NCI-H2107 treated with DMSO at 0.1 percent for 48 hours (cell line): ENCODE results near the gene TCP11.

Experiments used
- DNase-seq: peaks from one replicate; lab custom pipeline; 2025; ENCODE audit not compliant: unreplicated experiment; lab: John Stamatoyannopoulos, UW

The TCP11 gene

DNA sequence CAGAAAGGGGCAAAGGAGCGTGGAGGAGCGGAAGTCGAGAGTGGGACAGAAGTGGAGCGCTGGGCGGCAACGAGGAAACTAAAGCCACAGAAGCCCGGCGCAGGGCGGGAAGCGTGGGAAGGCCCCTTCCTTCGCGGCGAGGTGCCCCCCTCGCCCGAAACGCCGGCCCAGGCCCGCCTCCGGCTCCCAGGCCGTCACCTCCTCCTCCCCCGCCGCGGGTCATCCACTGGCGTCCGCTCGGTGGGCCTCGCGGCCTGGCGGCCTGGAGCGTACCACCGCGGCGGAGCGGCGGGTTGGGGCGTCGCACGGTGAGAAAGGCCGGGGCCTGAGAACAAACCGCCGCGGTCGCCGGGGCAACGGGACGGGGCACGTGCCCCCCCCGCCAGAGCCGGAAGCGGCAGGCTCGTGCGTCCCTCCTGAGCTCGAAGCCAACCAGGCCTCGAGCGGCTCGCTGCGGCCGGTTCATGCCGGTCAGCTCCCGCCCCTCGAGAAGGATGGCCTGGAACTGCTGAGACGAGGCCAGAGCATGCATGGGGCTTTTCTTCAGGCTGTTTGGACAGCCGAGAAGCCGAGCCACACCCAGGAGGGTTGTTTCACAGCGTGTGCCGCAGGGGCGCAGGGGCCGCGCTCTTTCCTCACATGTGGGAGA lies at the start of gene TCP11:
Gene TCP11, minus strand, starts transcription at position 333 of the 649 bp plus-strand sequence. CDS start 469 bp downstream, outside the sequence.
- DNase-seq: no peak

DNA sequence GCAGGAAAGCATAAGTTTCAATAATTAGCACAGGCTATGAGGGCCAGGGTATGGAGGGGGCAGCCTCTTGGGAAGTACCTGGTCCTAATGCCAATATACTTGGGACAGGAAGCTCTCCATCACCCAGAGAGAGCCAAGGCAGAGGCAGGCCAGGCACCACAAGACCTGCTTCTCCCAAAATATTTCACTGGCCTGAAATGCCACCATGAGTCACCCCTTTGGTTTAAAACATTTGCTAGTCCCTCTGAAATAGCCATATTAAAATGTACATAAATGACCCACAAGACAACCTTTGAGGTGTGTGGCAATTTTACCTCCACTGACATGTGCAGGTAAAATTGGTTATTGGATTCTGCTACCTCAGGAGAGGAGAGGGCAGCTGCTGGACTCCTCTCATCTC lies 49.2 kb upstream of the TCP11 start:
- DNase-seq: no peak

DNA sequence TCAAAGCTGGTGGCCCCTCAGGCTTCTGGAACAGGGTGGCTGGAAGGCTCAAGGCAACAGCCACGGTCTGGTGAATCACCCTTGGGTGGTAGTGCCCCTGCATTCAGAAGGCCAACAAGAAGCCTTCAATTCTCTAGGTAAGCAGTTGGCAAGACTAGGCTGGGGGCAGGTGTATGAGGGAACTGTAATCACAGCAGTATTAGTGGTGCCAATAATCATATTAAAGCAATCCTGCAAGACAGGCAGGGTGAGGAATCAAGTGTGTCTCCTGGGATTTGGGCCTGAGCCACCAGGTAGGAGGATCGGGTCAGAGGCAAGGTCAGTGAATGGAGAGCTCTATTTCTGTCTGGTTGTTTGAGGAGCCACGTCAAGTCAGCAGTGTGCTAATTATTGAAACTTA lies 47.7 kb upstream of the TCP11 start:
- no peak for DNase-seq

DNA sequence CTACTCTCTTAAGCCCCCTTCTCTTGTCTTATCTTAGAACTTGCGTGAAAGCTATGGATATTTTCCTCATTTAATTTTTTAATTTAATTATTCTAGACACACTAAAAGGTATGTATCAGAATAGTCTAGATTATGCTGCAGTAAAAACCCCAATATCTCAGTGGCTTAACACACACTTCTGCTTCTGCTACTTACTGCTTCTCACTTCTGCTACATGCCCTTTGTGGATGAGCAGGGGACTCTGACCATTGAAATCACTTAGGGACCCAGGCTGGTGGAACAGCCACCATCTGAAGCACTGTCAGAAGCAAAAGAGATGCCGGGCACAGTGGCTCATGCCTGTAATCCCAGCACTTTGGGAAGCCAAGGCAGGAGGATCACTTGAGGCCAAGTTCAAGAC lies 45.4 kb upstream of the TCP11 start:
- DNase-seq: no peak

DNA sequence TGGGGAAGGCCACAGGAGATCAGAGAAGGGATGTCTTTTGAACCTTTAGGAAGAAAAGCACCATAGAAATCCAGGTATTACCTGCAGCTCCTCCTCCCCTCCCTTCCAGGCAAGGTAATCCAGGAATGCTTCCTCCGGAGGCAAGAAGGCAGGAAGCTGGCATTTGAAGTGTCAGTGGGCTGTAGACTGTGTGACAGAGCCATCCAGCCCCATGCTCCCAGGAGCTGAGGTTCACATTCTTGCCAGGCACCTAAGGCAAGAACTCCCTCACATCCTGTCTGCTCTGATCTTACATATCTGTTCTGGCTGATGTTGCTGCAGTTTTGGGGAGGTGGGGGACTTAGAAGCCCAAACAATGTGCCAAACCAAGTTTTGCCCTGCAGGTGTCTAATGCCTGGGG lies 44.8 kb upstream of the TCP11 start:
- no peak for DNase-seq

DNA sequence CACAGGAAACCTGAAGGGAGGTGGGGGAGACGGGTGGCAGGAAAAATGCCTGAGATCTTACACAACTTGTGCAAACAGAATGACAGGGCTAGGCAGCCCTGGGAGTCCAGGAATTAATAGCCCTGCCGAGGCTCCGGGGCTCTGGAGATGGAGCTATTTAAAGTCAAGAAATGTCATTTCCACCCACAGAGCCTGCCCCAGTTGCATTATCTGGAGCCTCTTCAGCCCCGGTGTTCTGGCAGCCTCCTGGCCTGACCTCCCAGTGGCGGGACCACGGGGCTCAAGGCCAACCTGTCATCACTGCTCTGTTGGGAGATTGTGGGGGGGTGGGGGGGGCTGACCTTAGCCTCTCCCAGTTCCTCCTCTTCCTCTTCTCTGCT lies 44.2 kb upstream of the TCP11 start:
- DNase-seq: no peak

DNA sequence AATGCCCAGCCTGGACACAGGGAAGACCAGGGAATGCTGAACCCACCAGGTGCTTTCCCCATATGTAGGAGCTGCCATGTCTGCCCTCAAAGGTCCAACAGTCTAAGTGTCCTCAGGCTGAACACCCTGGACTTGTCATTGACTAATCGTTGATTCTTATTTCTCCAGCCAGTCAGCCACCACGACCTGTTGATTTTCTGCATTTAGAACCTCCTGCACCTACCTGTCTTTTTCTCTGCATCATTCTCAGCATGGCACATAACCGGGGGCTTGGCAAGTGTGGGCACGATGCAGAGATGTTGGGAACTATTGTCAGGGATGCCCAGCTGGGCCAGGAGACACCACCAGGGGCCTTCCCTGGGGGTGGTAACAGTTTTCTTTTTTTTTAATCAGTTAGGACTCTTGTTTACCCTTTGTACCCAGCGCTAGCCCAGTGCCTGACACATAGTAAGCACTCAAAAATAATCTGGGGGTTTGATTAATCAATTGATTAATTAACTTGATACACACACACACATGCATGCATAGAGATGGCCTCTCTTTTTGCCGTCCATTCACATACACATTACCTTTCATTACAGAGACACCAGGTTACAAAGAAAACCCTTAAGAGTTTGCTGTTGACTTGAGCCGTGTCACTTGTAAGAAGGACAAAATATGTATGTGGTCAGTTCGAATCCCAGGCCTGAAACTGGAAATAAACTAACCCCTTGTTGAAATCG lies 43.6 kb upstream of the TCP11 start:
- DNase-seq: no peak

DNA sequence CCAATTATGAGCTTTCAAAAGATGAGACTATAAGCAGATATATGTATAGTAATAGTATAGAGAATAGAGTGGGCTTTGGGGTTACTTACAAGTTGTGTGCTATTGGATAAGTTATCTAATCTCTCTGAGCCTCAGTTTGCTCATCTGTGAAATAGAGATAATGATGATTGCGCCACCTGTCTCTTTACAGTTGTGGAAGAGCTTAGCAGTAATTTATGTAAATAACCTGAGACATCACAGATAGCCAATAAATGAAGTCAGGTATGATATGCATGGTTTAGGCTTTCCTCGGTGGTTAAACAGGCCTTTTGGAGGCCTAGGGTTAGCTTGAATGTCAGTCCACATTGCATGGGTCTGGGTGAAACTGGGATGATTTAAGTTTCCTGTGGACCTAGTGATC lies 42.8 kb upstream of the TCP11 start:
- DNase-seq: no peak

DNA sequence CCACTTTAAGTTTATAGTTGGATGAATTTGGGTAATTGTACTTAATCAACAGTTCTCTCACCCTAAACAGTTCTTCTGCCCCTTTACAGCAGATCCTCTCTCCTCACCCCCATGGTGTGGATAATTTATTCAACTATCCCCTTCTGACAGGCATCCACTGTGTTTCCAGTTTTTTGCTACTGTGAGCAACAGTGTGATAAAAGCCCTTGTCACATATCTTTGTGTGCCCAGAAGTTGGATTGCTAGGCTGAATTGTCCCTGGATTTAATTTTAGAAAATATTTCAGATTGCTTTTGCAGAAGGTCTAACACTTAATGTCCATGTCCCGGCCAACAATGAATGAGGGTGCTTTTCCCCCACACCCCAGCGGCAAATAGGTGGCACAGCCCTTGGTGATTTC lies 42.1 kb upstream of the TCP11 start:
- DNase-seq: no peak

DNA sequence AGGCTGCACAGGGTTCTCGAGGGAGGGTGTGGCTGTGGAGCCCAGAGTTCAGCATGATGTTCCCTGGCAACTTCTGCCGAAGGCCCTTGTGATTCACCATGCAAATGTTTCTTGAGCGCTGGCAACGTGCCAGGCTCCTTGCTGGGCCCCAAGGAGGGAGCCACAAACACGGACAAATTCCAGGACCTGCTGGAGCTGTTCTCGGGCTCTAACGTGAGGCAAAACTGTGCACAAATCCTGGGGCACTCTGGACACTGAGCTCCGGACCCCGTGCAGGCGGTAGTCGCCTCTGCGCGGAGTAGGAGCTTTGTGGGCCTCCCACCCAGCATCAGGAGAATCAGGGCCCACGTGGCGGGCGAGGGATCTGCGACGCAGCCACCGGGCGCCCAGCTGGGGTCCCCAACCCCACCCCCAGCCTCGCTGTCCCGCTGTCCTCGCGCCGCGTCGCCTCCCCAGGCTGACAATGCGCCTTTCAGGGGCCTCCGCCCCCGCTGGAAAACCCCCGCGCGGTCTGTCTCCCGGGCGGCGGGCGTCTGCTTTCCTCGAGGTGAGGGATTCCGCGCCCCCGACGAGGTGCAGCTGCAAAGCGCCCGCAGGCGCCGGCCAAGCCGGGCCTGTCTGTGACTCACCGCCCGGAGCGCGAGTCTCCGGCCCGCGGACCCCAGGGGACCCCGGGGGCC lies 40.9 kb upstream of the TCP11 start:
- no peak for DNase-seq

DNA sequence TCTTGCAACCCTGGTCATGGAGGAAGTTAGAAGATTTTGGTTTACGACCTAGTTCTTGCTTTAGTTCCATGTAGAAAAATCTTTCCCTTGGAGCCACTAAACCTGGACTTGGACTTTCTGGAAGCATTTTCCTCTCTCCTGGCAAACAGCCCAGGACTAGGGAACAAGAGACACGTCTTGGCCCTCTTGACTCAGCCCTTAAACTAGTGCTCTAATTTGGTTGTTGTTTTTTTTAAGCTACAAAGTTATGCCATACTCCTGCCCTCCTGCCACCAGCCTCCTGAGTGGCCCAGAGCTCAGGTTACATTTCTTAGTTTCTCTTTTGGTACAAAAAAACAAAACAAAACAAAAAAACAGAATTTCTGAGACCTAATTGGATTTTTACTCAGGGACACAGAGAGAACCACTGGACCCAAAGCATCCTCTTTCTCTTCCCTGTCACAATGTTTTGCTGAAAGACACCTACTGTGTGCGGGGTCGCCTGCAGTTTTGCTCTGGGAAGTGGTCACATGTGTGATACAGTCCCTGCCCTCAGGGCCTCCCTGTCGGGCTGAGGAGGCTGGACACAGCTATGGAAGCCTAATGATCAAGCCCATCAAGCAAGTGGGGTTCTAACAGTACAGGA lies 40.3 kb upstream of the TCP11 start:
- no peak for DNase-seq

DNA sequence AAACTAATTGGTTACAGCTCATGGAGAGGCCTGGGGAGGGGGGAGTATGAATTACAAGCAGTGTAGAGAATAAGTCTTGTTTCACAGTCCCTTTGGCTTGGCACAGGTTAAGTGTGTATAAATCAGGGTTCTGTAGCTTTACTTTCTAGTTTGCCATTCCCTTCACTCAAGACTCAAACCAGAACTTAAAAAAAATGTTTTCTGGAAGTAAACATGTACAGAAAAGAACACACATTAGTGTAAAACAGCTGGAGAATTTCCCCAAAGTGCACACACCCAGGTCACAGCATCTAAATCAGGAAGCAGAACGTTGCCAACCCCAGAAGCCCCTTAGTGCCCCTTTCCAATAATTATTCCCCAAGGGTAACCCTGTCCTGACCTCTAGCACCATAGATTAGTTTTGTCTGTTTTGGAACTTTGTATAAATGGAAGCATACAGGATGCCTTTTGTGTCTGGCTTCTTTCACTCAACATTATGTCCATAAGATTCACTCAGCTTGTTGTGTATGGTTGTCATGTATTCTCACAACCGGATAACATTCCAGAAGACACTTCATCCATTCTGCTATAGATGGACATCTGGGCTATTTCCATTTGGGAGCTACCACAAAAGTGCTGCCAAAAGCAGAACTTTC lies 38.9 kb upstream of the TCP11 start:
- no peak for DNase-seq

DNA sequence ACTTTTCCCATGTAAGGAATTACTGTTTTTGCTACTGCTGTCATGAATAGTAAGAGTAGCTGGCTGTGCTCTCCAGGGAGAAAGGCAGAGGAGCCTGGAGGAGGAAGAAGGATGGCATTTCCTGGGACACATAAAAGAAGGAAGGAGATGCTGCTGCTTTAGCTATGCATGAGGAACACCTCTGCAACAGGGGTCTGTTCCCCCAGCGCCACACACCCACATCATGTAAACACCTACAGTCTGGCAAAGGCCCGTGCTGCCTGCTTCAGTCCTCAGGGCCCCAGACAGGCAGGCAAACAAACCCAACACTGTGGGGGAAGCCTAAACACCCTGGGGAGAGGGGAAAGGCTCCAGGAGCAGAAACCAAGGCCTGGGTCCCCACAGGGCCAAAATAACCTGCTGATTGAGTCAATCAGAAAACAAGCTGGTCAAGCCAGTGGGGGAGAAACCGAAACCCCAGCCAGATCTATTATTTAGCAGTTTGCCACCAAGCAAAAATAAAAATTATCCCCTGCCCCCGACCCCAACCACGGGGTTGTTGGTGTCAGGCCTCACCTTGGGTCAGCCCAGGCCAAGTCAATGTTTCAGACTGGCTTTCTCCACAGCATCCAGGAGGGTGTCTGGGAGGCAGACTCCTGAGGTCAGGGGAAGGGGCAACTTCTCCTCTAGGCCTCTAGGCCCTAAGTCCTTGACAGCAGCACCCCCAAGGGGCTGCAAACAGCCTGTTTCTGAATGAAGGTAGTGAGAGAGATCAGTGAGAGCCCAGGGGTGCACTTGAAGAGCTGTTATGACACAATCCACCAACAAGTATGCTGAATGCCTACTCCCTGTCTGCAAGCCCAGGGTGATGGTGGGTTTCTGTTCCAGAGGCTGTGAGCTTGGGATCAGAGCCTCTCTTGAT lies 38.0 kb upstream of the TCP11 start:
- DNase-seq: peak; percentile 14

DNA sequence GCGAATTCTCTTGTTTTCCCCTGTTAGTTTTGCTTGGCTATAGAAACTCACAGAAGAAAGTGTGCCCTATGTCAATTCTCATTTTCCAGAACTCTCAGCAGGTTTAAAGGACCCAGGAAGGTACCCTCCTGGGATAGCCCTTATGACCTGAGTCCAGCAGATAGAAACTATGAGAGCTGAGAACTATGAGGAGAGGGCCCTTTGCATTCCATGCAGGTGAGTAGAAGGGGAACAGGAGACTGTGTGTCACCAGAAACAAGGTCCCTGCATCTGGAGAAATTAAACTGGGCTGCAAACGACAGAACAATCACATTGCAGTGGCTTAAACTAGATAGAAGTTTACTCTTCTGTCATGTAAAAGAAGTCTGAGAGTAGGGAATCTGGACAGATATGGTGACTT lies 36.9 kb upstream of the TCP11 start:
- no peak for DNase-seq

DNA sequence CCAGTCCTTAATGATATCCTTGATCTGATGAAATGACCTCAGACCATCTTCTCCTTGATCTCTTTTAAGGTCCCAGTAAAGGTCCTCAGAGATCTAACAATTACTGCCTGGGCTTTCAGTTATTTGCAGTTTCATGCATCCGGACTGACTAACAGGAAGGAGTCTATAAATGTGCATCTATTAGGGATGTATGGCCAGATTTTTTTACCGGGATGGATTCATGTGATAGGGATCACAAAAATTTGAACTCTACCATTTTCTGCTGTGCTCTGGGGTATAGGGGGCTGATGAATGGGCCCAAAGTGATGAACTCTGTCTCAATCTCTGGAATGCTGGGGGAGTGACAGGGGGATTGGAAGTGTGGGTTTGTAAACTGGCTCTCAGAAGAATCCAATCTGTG lies 36.5 kb upstream of the TCP11 start:
- DNase-seq: no peak

DNA sequence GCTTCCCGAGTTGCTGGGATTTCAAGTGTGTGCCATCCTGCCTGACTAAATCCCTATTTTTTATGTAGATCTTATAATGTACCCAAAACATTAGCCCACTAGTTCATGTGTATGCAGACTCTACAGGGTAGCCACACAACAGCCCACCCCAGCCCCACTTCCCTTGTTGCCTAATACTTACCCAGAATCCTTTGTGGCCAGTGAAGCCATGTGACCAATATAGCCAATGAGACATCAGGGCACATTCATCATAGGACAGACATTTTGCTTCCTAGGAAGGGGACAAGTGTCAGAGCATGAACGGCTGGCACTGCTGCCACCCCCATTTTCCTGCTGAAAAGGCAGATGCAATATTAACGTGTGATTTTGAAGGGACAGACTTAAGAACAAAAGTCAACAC lies 36.0 kb upstream of the TCP11 start:
- DNase-seq: no peak

DNA sequence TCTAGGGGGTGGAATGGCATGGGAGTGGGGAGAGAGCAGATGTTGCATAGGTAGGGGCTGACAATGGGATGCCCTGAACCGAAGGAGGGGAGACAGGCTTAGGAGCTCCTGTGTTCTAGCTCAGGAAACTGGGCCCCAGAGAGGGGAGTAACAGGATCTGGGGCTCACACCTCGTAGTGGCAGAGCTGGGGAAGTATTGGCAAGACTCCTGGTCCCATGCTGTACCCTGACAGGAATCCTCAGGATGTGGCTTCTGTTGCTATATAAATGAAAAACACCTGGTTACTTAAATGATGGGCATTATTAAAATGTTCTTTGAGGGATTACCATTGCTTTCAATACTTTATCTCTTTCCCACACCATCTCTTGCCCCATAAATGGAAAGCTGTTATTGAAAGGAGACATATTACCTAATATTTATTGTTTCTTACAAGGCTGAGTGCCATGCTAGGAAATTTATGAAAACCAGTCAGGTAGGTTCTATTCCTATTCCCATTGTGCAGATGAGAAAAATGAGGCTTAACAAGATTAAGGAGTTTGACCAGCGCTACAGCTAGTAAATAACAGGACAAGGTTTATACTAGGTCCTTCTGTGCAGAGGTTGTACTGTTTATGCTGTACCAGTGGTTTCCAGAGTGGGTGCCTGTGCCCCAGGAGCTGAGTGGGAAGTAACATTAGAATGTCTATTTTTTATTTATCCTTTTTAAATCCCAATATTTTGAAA lies 35.3 kb upstream of the TCP11 start:
- no peak for DNase-seq

DNA sequence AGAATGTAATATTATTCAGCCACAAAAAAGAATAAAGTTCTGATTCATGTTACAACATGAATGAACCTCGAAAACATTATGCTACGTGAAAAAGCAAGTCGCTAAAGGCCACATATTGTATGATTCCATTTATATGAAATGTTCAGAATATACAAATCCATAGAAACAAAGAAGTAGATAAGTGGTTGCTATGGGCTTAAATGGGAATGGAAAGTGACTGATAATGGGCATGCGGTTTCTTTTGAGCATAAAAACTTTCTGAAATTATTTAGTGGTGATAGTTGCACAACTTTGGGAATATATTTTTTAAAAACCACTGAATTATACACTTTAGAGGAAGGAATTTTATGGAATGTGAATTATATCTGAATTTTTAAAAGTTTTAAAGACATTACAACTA lies 33.4 kb upstream of the TCP11 start:
- no peak for DNase-seq

DNA sequence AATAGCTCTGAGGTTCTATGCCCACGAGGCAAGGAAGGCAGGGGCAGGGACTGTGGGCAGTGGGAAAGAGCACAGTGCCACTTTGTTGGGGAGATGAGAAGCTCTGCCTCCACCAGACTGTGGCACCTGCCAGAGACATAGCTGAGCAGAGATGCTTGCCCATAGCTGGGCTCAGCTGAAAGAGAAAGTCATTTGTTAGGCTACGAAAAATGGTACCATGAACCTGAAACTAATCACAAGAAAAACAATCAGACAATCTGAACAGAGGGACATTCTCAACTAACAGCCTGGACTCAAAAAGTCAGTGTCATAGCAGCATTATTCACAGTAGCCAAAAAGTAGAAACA lies 32.9 kb upstream of the TCP11 start:
- no peak for DNase-seq
